SHP77 (cell line): ENCODE results near the gene NELL2.

ENCODE experiments used
- DNase-seq, 2 experiments: peaks; one replicate each; lab custom pipeline; 2025; lab: John Stamatoyannopoulos, UW

Gene NELL2

DNA sequence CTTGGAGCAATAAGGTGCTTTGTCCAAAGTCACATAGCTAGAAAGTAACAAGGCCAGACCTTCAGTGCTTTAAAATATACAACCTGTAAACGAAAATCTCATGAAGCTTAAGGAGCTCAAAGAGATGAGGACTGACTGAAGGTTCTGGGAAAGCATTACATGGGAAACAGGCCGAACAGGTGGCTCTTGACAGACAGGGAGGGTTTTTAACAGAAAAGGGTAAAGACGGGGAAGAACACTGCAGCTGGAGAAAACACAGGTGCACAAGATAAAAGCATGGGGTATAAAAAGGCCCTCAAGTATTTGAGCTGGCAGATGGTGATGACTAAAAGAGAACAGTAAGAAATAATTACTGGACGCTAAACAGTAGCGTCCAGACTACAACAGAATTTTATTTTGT, 257.2 kb downstream of the NELL2 start:
- peak in 1 of 2 experiments; percentile 18 for DNase-seq

DNA sequence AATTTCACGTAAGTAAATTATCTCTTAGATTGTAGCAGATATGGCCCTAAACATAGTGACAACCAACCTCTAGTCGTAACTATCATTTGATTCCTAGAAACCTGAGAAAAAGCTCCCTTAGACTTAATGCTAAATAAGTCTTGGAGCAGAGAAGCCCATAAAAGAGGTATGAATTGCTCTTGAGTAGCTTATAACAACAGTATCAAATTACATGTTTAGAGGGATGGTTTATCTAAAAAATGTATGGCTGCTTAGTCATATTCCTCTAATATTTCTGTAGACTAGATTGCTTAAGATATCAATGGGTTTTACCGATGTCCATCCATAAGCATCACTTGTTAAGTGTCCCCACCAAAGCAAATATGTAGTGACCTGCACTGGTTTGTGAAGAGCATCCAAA, 259.7 kb downstream of the NELL2 start:
- DNase-seq, result no peak

DNA sequence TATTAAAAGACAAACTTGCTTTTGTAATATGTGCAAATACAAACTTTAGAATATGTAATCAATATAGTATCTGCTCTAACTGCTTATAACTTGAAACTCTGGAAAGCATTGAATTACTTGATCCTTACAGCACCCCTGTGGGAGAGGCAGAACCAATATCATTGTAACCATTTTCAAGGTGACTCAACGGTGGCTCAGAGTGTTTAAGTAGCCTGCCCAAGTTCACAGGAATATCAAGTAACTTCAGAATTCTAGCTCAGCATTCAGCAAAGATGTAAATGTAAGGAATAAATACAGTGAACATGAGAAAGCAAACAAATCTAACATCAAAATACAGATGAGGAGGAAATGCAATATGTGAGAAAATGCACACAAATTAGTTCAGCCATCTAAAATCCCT, 264.6 kb downstream of the NELL2 start:
- DNase-seq, result no peak

DNA sequence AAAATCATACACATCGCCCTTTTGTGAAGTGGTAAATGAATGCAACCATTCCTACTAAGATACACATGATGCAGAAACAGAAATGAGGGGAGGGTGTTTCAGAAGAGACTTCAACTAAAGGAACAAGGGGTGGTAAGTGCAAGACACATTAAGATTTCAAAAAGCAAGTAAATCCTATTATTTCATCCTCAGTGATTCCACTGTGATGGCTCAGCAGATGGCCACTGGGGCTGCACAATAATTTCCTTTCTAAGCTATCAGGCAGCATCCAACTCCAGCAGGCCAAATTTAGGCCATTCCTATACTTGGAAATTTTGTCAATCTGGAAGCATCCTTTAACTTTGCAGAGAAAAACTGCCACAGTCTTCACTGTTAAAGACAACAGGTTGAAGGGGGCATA, 272.4 kb downstream of the NELL2 start:
- DNase-seq, result no peak

DNA sequence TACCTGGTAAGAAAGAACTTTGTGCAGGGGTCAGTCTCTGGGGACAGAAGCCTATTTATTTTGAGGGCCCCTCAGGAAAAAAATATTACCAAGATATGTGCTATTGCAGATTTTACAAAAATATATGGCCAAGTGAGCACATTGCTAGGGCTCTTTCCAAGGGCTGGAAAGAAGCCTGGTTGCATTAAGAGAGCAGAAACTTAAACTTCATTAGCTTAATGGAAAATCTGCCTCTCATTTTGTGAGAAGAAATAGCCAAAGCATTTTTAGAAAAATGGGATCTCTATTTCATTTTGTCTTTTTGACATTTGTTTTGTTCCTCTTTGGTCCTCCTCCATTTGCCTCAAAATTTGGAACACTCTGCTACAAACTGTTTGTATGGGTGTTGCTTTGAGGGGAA, 283.5 kb downstream of the NELL2 start:
- no peak for DNase-seq

DNA sequence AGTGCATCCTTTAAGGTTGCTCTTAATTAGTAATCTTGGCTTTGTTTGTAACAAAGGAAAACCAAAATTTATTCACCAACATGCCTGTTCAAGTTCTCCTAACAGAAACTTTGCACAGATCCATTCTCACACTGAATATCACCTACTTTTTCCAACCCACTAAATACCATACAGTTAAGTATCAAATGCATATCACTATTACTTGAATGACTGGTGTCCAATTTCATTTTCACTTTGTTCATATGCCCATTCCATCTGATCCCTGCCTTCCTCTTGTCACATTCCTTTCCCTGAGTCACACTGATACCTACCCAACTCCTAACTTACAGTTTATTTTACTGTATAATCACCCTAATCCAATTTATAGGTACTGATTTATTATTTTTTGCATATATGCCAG, 286.4 kb downstream of the NELL2 start:
- no peak for DNase-seq

DNA sequence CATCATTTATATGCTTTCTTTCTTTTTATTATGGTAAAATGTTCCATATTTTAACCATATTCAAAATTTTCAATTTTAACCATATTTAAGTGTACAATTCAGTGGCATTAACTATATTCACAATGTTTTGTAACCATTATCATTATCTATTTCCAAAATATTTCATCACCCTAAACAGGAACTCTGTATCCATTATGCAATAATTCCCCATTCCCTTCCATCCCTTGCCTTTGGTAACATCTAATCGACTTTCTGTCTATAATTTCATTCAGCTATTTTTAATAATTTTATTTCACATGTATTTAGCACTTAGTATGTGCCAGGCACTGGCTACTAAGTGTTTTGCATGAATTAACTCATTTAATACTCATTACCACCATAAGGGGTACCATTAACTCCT, 287.5 kb downstream of the NELL2 start:
- DNase-seq, result no peak

DNA sequence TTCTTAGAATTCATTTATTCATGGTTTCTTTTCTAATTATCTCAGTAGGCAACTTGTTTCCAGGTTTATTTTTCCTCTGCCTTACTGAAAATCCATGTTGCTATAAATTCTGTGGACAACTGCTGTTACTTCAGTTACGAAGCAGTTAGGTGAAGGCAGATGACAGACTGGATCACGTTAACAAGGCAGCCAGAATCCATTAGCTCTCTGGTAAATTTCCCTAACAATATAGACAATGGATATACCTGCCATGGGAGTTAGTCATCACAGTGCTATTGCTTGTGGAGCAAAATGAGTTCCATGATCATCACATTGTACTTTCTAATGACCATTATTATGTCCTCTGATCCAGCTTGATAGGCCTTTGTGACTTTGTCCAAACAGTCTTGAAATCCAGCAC, 291.5 kb downstream of the NELL2 start:
- no peak for DNase-seq

DNA sequence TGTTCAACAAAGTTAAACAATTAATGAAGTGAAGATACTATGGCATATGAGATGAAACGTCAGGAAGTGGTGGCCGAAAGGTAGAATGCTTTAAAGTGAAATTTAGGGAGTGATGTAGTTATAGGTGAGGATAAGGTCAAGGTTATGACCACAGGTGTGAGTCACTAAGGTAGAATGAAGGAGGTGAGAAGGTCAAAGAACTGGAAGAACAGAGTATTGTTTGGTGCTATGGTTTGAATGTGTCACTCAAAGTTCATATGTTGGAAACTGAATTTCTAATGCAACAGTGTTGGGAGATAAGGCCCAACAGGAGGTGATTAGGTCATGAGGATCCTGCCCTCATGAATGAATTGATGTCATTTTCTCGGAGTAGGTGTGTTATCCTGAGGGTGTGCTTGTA, 293.6 kb downstream of the NELL2 start:
- no peak for DNase-seq

DNA sequence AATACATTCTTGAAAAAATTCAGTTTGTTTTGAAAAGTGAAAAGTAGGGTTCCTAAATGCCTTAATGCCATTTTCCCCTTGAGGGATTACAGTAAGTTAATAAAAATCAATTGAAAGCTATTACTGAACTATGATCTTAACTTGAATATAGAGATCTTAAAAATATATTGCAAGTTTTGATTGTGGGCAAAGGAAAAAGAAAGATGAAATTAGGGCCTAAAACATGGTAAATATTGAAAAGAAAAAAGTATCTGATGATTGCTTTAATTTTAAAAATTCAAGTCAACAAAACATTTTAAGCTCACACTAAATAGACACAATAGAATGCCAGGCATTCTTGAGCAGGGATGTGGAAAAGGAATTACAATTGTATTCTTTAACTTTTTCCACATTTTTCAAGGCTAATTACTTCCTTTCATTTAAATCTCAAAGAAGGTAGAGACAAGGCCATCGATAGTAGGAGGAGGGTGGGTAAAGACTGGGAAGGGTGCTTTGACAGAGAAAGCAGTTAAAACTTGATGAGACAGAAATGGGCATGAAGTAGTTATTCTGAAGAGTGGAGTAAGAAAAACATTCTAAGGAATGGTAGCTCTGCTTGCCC, 294.4 kb downstream of the NELL2 start:
- no peak for DNase-seq

DNA sequence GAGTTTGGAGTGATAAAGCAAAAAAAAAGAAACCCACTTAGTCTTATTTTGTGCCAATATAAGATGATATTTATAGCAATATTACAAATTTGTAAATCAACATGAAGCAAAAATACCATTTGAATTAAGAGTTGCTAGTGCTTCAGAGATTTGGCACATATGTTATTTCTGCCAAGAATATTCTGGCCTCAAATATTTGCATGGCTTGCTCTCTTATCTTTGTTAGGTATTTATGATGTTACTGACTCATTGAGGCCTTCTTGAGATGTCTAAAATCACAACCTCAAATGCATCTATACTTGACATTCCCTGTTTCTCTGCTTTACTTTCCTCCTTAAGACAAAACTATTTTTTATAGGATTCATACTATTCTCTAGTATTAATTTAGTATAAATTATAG, 301.5 kb downstream of the NELL2 start:
- DNase-seq, result no peak

DNA sequence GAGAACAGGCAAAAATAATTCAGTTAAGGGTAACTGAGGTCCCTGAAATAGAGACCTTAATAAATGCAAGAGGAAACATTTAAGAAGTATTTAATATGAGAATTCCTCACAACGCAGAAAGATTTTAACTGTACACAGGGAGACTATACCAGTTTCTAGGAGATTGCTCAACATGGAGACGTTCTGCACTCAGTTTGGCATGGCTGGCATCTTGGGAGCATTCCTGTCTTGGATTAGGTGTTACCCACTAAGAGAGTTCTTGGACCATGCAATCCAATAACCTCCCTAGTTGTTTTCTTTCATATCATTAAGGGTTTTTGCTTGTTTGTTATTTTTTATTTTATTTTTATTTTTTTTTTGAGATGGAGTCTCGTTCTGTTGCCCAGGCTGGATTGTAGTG, 302.4 kb downstream of the NELL2 start:
- no peak for DNase-seq

DNA sequence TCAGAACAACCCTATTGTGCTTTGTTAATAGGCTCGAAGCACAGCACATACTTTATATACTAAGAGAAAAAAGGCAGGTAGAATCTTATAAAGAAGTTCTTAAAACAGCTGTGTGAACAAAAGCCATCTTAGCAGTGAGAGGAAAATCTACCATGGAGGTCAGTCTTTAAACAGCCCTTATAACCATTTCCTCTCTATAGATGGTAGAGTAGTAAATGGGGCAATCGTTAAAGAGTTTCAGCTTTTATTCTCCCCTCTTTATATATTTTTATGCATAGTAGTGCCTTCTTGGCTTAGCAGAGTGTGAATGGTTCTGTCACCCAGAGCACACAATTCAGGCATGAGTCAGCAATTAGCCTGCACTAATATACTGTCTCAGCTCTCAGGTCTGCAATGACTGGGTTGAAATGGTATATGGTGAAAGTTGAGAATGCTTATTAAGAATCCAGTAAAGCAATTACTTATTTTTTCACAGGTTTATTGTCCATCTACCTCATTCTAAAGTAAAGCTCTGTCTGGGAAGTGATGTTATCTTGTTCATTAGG, 305.0 kb downstream of the NELL2 start:
- no peak for DNase-seq

DNA sequence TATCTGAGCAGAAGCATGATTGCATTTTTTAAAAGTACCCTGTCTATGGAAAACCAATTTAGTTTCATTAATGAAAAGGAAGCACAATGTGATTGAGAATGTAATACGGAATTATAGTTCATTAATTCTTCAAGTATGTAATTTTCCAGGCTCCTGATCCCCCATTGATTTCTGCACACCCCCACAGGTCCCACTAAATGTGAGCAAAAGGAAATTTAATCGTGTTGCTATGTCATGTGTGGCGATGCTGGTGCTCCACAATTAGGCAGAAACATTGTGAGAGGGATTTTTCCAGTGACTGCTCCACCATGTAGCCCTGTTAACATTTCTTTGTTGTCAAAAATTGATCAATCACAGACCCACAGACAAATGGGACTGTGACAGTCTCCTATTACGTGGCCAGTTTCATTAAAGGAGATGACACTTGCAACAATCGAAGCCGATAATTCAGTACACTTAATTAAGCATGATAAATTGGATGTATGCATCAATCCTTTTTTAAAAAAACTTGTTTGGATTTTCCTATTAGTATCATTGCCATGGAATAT, 306.0 kb downstream of the NELL2 start:
- DNase-seq, result no peak

DNA sequence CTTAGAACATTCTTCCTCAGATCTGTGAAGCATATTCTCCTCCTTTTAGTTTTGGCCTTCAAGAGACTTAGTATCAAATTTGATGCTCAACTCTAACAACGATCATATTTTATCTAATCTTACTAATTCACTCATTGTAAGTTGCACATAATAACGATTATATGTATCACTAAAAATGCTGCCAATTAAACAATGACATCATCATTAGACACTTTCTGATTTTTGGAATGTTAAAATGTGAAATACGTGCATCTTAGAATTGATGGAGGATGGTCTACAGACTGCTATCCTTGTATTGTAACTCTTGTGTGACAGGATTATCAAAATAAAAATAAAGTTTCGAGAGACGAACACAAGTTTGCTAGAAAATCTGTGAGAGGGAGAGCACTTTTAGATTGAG, 311.0 kb downstream of the NELL2 start:
- DNase-seq, result no peak

DNA sequence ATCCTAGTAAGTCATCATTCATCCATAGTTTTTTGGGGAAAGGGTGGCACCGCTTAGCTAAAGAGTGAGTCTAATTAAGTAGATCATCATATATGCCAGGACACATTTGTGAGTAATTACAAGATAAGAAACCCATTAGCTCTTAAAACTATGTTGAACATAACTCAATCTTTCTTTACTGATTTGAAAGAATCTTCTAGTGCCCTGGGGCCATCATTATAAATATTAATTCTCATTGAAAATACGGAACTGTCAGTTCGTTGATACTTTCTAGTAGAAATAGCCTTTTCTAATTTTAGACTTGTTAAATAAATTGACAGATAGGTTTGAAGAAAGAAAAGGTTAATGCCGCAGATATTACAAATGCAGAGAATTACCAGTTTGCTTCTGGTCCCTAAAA, 312.6 kb downstream of the NELL2 start:
- DNase-seq, result no peak

DNA sequence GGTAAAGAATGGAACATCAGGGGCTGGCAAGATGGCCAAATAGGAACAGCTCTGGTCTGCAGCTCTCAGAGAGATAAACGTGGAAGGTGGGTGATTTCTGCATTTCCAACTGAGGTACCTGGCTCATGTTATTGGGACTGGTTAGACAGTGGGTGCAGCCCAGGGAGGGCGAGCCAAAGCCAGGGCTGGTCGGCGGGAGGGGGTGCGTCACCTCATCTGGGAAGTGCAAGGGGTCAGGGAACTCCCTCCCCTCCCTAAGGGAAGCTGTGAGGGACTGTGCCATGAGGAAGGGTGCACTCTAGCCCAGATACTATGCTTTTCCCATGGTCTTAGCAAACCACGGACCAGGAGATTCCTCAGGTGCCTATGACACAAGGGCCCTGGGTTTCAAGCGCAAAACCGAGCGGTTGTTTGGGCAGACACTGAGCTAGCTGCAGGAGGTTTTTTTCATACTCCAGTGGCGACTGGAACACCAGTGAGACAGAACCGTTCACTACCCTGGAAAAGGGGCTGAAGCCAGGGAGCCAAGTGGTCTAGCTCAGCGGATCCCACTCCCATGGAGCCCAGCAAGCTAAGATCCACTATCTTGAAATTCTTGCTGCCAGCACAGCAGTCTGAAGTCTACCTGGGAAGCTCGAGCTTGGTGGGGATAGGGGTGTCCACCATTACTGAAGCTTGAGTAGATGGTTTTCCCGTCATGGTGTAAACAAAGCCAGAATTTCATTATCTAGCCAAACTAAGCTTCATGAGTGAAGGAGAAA, 317.6 kb downstream of the NELL2 start:
- DNase-seq, result no peak

DNA sequence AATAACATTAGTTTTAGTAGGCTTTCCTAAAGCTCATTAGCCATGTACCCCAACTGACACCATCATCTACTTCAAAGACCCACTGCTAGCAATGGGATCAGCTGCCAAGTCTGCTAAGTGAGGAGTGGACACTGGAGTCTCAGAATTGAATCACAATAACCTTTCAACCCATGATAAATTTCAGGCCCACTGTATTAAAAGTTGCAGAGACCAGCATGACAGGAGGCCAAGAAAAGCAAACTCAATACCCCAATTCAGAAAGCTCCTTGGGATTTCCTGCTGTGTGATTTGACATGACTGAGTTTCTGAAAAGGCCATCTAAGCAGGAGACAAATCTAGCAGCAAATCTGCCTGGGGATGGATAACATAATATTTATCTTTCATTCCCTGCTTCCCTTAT, 320.7 kb downstream of the NELL2 start:
- DNase-seq, result no peak

DNA sequence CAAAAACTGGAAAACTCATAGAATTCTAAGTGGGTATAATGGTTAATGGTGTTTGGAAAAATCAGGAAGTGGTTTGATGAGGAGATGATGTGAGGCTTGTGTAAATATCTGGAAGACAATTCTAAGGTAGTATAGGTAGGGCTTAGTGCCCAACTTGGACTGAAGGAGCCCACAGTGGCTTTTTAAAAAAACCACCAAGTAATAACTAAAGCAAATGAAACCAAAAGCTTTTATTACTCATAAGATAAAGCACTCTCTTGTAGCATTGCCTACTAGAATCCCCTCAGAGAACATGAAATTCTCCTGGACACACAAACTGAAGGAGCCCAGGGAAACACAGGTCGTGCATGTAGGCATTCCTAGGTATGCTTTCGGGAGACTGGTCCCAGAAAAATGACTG, 324.5 kb downstream of the NELL2 start:
- no peak for DNase-seq

DNA sequence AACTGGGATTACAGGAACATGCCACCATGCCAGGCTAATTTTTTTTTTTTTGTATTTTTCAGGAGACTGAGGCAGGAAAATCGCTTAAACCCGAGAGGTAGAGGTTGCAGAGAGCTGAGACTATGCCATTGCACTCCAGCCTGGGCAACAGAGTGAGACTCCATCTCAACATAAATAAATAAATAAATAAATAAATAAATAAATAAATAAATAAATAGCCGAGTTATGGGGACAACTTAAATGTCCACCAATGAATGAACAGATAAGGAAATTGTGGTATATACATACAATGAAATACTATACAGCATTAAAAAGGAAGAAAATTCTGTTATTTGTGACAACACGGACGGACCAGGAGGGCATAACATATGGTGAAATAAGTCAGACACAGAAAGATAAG, 325.7 kb downstream of the NELL2 start:
- DNase-seq, result no peak

DNA sequence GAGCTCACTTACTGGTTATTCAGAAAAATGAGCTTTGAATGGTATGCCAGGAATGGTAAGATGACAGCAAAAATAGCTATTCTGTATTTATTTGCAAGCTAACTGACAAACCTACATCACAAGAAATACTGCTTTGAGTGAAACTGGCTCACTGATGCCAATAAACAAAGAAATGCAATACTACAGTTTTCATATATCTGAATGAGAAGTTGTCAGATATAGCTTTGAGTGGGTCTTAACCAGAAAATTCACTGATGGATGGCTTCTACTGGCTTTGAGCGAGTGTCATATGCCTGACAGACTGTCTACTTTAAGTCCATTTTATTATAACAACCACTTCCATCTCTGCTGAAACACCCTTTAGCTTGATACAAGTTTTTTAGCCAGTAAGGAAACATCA, 330.1 kb downstream of the NELL2 start:
- no peak for DNase-seq

DNA sequence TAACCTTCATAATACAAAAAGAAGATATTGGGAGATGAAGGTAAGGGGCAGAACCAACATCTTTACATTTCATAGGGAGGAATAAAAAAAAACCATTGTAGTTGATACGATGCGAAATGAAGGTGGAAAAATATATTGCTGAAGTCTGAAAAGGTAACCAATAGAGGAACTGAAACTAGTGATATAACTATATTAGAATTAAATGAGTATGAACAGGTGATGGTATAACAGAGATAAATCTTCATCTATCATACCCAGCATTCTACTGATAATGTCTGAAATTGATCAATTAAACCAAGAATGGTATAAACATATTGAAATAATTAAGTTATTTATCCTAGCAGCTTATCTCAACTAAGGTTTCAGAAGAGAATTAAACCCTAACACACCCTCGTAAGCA, 332.1 kb downstream of the NELL2 start:
- no peak for DNase-seq

DNA sequence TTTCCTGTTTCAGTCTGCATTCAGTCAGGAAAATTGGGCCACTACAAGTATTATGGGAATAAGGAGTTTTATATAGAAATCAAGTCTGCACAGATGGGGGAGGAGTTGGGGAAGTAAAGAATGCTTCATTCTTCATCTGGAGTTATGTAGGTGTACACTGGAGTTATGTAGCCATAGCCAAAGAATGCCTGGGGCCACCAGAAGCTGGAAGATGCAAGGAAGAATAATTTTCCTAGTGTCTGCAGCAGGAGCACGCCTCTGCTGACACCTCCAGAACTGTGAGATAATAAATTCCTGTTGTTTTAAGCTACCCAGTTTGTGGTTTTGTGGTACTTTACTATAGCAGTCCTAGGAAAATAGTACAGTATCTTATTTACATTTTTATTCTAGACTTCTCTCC, 333.4 kb downstream of the NELL2 start:
- no peak for DNase-seq

DNA sequence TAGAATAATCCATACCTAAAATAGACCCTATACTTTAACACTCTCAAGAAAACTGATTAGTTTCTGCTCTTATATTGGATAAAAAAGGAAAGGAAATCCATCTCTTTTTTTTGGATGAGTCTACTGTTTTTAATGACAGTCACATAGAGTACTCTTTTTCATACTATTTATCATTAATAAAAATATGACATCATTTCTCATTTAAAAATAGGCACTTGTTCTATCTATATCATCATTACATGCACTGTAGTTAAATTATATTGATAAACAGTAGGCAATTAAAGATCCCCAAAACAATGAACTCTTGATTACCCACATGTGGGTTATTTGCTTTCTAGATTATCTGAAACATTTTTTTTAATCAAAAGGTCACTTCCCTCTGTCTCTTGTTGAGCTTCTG, 338.8 kb downstream of the NELL2 start:
- DNase-seq, result no peak
